Ovary (tissue), 9 donors: Measurements from ENCODE around the gene STAT5A. TPM values are rescaled to one million over a fixed set of nuclear protein-coding genes. Genes with fewer than 3 reads are reported as not detected.
"Not testable (repeated sequence)": the region's sequence is repeated elsewhere in the genome, so short reads cannot be mapped to it uniquely, and the experiment has no call there.

Experiments
- DNase-seq, 5 donors: peaks; one replicate each; pipeline ENCODE4 v3.0.0-alpha.2; 2019 to 2020
- H3K27ac ChIP-seq, 2 donors: fragments of 200-600 bp; one replicate each; pipeline versions ENCODE4 v1.5.1 to v1.8.0; 2019 to 2022
- H3K27me3 ChIP-seq: fragments of 200-600 bp; one replicate; pipeline ENCODE4 v1.8.0; 2022
- H3K36me3 ChIP-seq: fragments of 200-600 bp; sonication (generic); one replicate; pipeline ENCODE4 v1.5.1; 2019
- H3K4me1 ChIP-seq: one replicate; pipeline ENCODE4 v1.8.1; 2013; ENCODE audit warnings: mild to moderate bottlenecking, moderate library complexity; ENCODE audit not compliant: insufficient read depth
- H3K4me3 ChIP-seq: fragments of 200-600 bp; sonication (generic); one replicate; pipeline ENCODE4 v1.5.1; 2017
- H3K9me3 ChIP-seq, 2 donors: fragments of 200-600 bp in 1 of 2; sonication (generic) in 1 of 2; one replicate each; pipeline versions ENCODE4 v1.5.1 to v1.8.1; 2013 to 2019; ENCODE audit warnings: mild to moderate bottlenecking in 1 of 2, moderate library complexity in 1 of 2
- CTCF ChIP-seq, 3 donors: fragments of 450-650 bp in 2 of 3; fragments of 200-600 bp in 1 of 3; IDR thresholded peaks; one replicate each; pipeline versions ENCODE4 v1.5.1 to v1.8.0; 2016 to 2022; ENCODE audit warnings: antibody characterized with exemption in 3 of 3, mild to moderate bottlenecking in 1 of 3
- EP300 ChIP-seq: sonication (generic); formaldehyde crosslinking; IDR thresholded peaks from one replicate; pipeline ENCODE4 v1.6.1; 2017; ENCODE audit warnings: antibody characterized with exemption
- POLR2A ChIP-seq: fragments of 450-650 bp; IDR thresholded peaks from one replicate; pipeline ENCODE4 v1.6.1; 2017; ENCODE audit warnings: antibody characterized with exemption, mild to moderate bottlenecking, moderate library complexity
- WGBS, 3 donors: extraction: QIAGEN DNeasy Blood & Tissue Kit in 1 of 3; methylation state at CpG; one replicate each; pipeline versions ENCODE4 v1.1.5 to v1.1.7; 2013 to 2017; 5-methylcytosine and 5-hydroxymethylcytosine counted together
- intact Hi-C, 4 donors: fragments of 100-400 bp; cut with DNase I; formaldehyde crosslinking; loops; one replicate each; pipeline versions ENCODE4 v1.11.0 to v1.15.1; 2022 to 2023
- polyA plus RNA-seq, 2 donors: library from polyadenylated mRNA; stranded (reverse); fragments of 200-250 nt in 1 of 2; fragments of 350-450 nt in 1 of 2; fragmentation: Illumina TruSeq in 1 of 2; extraction: RNeasy Lipid Tissue Mini Kit (QIAGEN cat#74804) in 1 of 2; gene quantifications; one replicate each; pipeline ENCODE4 v1.2.3, GENCODE V29; 2013 to 2014
- total RNA-seq, 7 donors: library from RNA; depleted of rRNA in 2 of 7; stranded (reverse); fragments of >200 nt in 2 of 7; fragmentation: NEBNext Ultra II Directional in 3 of 7; extraction: Animal tissue kit (Norgen Biotek cat#: 25700) in 3 of 7; gene quantifications; one replicate each; pipeline versions ENCODE4 v1.1.0 to v1.2.4, GENCODE V29; 2016 to 2023
- donor health status: DM: no; HTN: no; CAD: no; lungs with moderate emphysema.
- donor health status: DM: no; HTN: no; CAD: no.
- donor health status: Bipolar disorder and iron deficiency.
- donor health status: DM: yes; HTN: yes; CAD: no.
- donor health status: DM: no; HTN: no; CAD: no.
- donor health status: DM: yes; HTN: yes; CAD: no.

The STAT5A gene
- total and polyA plus RNA-seq, 9 donors, result 19.5 to 82.8 (median 51.4) TPM

DNA sequence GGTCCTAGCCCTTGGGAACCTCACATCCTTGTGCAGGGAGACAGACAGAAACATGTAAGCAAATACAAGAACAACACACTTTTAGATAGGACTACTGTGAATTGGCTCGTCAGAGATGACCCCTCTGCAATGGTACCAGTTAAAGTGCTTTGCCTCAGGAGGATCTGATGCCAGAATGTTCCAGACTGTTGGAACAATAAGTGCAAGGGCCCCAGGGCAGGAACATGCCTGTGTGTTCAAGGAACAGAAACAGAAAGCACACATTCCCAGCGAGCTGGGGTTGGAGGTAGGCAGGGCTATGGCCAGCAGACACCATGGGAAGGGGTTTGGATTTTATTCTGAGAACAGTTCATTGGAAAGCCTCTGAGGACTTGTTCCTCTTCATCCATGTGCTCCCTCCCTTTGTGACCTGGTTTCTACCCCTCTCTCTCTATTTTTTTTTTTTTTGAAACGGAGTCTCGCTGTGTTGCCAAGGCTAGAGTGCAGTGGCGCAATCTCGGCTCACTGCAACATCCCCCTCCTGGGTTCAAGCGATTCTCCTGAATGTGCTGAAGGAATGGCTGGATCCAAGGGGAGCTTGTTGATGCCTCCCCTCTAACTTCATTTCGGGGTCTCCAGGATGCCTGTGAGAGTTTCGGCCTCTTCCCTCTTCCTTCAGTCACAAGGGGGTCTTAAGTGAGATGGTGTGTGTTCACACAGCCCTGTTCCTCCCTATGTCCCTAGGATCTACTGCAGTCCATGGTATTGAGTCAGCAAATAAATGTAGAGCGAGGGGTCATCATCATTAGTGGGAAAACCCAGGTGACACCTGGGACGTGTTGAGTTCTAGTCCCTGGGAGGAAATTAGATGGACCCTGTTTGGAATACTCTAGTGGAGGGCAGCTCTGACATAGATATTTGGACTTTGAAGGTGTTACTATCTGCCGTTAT is 6.4 kb downstream of the STAT5A start:
- Histone ChIP-seq H3K36me3 (no peaks in the 10 kb centered on the region), H3K27ac (no peak overlapping the region), H3K4me1 (no peaks in the 10 kb centered on the region), H3K9me3 (no peaks in the 10 kb centered on the region), H3K4me3 (no peak overlapping the region), H3K27me3 (no peaks in the 10 kb centered on the region)
- intact Hi-C loops, result no loop called here
- 82 to 85% (median 83%) methylated on average over 12 of the region's 12 CpGs for WGBS, 3 donors
- peak in 2 of 5 donors; percentile 5 to 13 for DNase-seq
- TF ChIP-seq POLR2A (no peak), CTCF (IDR thresholded peaks at IDR 0.05) (no peak), EP300 (no peak)

GRCh38 chr17:42296012-42296411 is 7.7 kb downstream of the STAT5A start:
- intact Hi-C loops, result no loop called here
- H3K27ac ChIP-seq, result no peak overlapping the region
- DNase-seq, result no peak
- no peak overlapping the region for H3K4me3 ChIP-seq
- no peaks in the 10 kb centered on the region for H3K36me3 ChIP-seq
- TF ChIP-seq EP300 (no peak), POLR2A (no peak), CTCF (IDR thresholded peaks at IDR 0.05) (no peak)
- no peaks in the 10 kb centered on the region for H3K4me1 ChIP-seq
- no peaks in the 10 kb centered on the region for H3K9me3 ChIP-seq
- no peaks in the 10 kb centered on the region for H3K27me3 ChIP-seq
- WGBS, 3 donors, result 91 to 94% (median 91%) methylated on average over 3 of the region's 3 CpGs

DNA sequence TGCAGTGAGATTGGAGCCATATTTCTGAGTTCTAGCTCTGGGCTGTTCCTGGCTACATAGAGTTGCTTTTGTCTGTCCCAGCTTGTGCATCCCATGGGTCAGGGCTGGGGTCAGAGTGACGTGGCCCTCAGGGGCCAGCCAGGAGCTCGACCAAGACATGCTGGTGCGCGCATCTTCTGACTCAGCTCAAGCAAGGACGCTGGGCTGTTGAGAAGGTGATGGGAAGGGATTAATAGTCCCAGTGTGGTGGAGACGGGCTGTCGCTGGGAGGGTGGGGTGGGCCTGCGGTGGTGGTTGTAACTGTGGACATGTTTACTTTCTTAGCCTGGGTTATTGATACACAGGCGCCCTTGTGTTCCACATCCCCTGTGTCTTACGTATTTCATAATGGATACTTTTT is 9.5 kb downstream of the STAT5A start:
- H3K27ac ChIP-seq, H3K4me3 ChIP-seq, H3K4me1 ChIP-seq, H3K9me3 ChIP-seq, DNase-seq, H3K27me3 ChIP-seq, H3K36me3 ChIP-seq, intact Hi-C loops: not testable (repeated sequence)
- 84 to 90% (median 85%) methylated on average over 9 to 10 of the region's 10 CpGs for WGBS, 3 donors

GRCh38 chr17:42299361-42299760 is 11.1 kb downstream of the STAT5A start:
- H3K4me3 ChIP-seq, H3K27ac ChIP-seq, intact Hi-C loops, H3K4me1 ChIP-seq, H3K9me3 ChIP-seq, DNase-seq, H3K27me3 ChIP-seq, H3K36me3 ChIP-seq: not testable (repeated sequence)
- 93 to 97% (median 95%) methylated on average over 6 to 10 of the region's 10 CpGs for WGBS, 3 donors

GRCh38 chr17:42299913-42300312 is 11.6 kb downstream of the STAT5A start:
- intact Hi-C loops, H3K27me3 ChIP-seq, H3K4me3 ChIP-seq, H3K27ac ChIP-seq, DNase-seq, H3K4me1 ChIP-seq, H3K36me3 ChIP-seq, H3K9me3 ChIP-seq: not testable (repeated sequence)
- 100% methylated on average over 2 of the region's 17 CpGs; no CpG with 5 or more reads in 2 of the 3 donors for WGBS, 3 donors

DNA sequence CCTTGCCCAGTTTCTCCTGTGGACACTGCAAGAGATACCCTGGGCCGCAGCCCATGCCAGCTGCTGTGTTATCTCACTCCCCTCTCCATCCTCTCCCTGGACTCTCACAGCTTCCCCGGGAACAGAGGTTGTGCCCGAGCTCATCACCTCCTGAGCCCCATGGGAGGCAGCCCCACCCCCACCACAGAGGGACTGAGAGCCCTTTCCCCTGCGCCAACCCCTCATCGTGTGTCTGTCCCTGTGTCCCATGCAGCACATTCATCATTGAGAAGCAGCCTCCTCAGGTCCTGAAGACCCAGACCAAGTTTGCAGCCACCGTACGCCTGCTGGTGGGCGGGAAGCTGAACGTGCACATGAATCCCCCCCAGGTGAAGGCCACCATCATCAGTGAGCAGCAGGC is 12.7 kb downstream of the STAT5A start:
- Histone ChIP-seq H3K4me3 (no peak overlapping the region), H3K27me3 (no peaks in the 10 kb centered on the region), H3K9me3 (no peaks in the 10 kb centered on the region), H3K27ac (no peak overlapping the region), H3K36me3 (no peaks in the 10 kb centered on the region), H3K4me1 (peaks cover 4% of the 10 kb centered on the region)
- 79 to 85% (median 81%) methylated on average over 9 of the region's 9 CpGs for WGBS, 3 donors
- TF ChIP-seq EP300 (no peak), POLR2A (no peak), CTCF (IDR thresholded peaks at IDR 0.05) (no peak)
- intact Hi-C loops, result no loop called here
- DNase-seq, result no peak
